Measurements from ENCODE around the gene HOXA4. TPM values are rescaled to one million over a fixed set of nuclear protein-coding genes. Genes with fewer than 3 reads are reported as not detected.

Gene HOXA4
- total and polyA plus RNA-seq, 2 experiments from 2014 or later = 0.69 to 1.3 TPM

DNA sequence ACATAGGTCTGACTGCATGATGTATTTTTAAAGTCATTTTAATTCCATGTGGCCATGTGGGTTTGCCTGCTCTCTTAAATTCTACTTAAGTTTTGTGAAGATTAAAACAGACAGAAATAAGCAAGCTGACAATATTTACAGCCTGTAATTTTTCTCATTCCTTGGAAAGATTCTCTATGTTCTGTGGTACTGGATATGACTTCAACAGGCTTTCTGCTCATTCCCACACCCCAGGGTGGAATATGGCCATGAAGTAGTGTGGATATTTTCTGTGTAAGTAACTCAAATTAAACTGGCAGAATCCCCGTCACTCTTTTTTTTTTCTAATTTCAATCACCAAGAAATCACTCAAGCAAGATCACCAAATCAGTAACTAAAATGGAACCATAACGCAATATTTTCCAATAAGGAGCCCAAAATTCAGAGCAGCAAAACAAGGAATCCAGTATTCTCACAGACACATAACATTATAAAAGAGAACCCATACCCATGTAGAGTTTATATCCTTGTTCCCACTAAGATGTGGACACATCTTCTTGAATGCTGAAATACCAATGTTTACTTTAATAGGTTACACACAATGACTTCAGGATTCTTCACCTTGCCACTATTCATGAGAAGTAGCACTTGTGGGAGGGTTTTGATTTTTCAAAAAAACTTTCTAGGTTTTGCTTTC lies 7.2 kb upstream of the HOXA4 start:
- WGBS (ENCODE audit: low lambda C conversion rate, missing lambda C conversion rate) = 79% methylated on average over 2 of the region's 2 CpGs
- Histone ChIP-seq H3K9me2 (replicated peaks; ENCODE audit: insufficient read depth) (no peaks in the 10 kb centered on the region), H3K27me3 (peaks cover 97% of the 10 kb centered on the region), H3K4me1 (ENCODE audit: insufficient read depth) (peaks cover 15% of the 10 kb centered on the region), H3K27ac (no peak overlapping the region), H3K4me2 (no peak overlapping the region), H3K4me3 (no peak overlapping the region), H3K79me2 (no peaks in the 10 kb centered on the region), H4K20me1 (ENCODE audit: insufficient read depth, poor library complexity, severe bottlenecking) (no peaks in the 10 kb centered on the region), H3K9me3 (ENCODE audit: low read depth) (no peaks in the 10 kb centered on the region), H3K36me3 (replicated peaks; ENCODE audit: insufficient read depth, low read depth) (no peaks in the 10 kb centered on the region), H2AFZ (no peak overlapping the region)
- TF ChIP-seq EZH2 (IDR thresholded peaks at IDR 0.05; ENCODE audit: borderline replicate concordance) (no peak), CTCF (IDR thresholded peaks at IDR 0.05; ENCODE audit: poor library complexity) (no peak), EZH2phosphoT487 (IDR thresholded peaks at IDR 0.05; ENCODE audit: low read depth, severe bottlenecking, unreplicated experiment) (no peak)
- DNase-seq (ENCODE audit: low spot score) = no peak

- Histone ChIP-seq H3K4me3 (no peak overlapping the region), H3K79me2 (no peaks in the 10 kb centered on the region), H3K27ac (no peak overlapping the region), H3K9me2 (replicated peaks; ENCODE audit: insufficient read depth) (no peaks in the 10 kb centered on the region), H3K4me2 (no peak overlapping the region), H3K4me1 (ENCODE audit: insufficient read depth) (peaks cover 12% of the 10 kb centered on the region), H4K20me1 (ENCODE audit: insufficient read depth, poor library complexity, severe bottlenecking) (no peaks in the 10 kb centered on the region), H3K36me3 (replicated peaks; ENCODE audit: insufficient read depth, low read depth) (no peaks in the 10 kb centered on the region), H2AFZ (no peak overlapping the region), H3K9me3 (ENCODE audit: low read depth) (no peaks in the 10 kb centered on the region), H3K27me3 (peaks cover 85% of the 10 kb centered on the region)
- 42% methylated on average over 2 of the region's 2 CpGs for WGBS (ENCODE audit: low lambda C conversion rate, missing lambda C conversion rate)
- no peak for DNase-seq (ENCODE audit: low spot score)
- TF ChIP-seq EZH2 (IDR thresholded peaks at IDR 0.05; ENCODE audit: borderline replicate concordance) = no peak
- no peak for TF ChIP-seq EZH2phosphoT487 (IDR thresholded peaks at IDR 0.05; ENCODE audit: low read depth, severe bottlenecking, unreplicated experiment)
- TF ChIP-seq CTCF (IDR thresholded peaks at IDR 0.05; ENCODE audit: poor library complexity) = no peak
Measured at GRCh38 chr7:27134392-27134791, 3.8 kb upstream of the HOXA4 start.

DNA sequence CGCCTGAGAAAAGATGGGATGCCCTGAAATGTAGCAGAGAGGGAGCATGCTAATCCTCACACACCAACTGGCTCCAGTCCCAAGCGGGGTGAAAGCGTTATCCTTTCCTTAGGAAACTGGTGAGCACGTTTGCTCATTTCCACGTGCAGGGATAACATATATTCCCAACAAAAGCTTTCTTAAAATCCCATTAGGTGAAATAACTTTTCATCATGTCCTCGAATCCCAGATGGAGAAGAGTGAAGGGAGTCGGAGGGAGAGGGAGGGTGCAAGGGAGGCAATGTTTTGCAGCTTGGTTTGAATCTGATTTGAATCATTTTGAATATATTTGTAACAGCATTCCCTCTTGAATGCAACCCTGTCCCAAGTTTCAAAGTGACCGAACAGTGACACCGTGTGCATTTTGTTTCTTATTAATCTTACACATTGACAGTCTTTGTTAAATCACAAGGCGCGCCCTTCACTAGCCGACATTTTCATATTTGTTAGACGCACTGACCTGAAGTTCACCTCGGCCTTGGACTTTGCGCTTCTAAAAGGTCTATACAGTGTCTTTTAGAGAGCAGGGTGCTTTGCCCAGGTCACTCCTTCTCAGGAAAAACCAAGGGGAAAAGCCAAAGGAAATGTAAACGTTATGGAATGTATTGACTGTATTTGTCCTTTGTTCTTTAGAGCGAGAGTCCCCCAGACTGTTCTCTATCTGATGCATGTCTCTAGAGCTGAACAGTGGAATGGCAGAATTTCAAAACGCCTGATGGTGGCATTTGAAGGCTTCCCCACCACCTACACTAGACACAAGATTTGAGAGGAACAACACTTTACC lies 3.1 kb upstream of the HOXA4 start:
- no peak for DNase-seq (ENCODE audit: low spot score)
- Histone ChIP-seq H3K4me1 (ENCODE audit: insufficient read depth) (peaks cover 10% of the 10 kb centered on the region), H4K20me1 (ENCODE audit: insufficient read depth, poor library complexity, severe bottlenecking) (no peaks in the 10 kb centered on the region), H3K27ac (no peak overlapping the region), H3K36me3 (replicated peaks; ENCODE audit: insufficient read depth, low read depth) (no peaks in the 10 kb centered on the region), H2AFZ (no peak overlapping the region), H3K4me2 (no peak overlapping the region), H3K9me3 (ENCODE audit: low read depth) (no peaks in the 10 kb centered on the region), H3K79me2 (no peaks in the 10 kb centered on the region), H3K27me3 (peaks cover 85% of the 10 kb centered on the region), H3K4me3 (no peak overlapping the region), H3K9me2 (replicated peaks; ENCODE audit: insufficient read depth) (no peaks in the 10 kb centered on the region)
- WGBS (ENCODE audit: low lambda C conversion rate, missing lambda C conversion rate) = 32% methylated on average over 18 of the region's 18 CpGs
- TF ChIP-seq CTCF (IDR thresholded peaks at IDR 0.05; ENCODE audit: poor library complexity) (no peak), EZH2phosphoT487 (IDR thresholded peaks at IDR 0.05; ENCODE audit: low read depth, severe bottlenecking, unreplicated experiment) (no peak), EZH2 (IDR thresholded peaks at IDR 0.05; ENCODE audit: borderline replicate concordance) (peak; percentile 31)
